HepG2 (cell line): ENCODE measurements around the gene SCMH1.

ENCODE experiments used
- FOSL1 ChIP-seq: sonication (generic); formaldehyde crosslinking; IDR thresholded peaks from 2 replicates; pipeline ENCODE4 v1.9.0; 2021; ENCODE audit warnings: missing genetic modification reagents, borderline replicate concordance
- POLR2AphosphoS5 ChIP-seq: IDR thresholded peaks from 2 replicates; pipeline ENCODE4 v1.6.1; 2012; ENCODE audit warnings: low read depth, low read length
- TF ChIP-seq, protein P1 (sequence below): sonication (generic); formaldehyde crosslinking; IDR thresholded peaks from 2 replicates; pipeline ENCODE4 v1.5.0; 2020; ENCODE audit warnings: mild to moderate bottlenecking, missing genetic modification reagents, moderate library complexity

DNA sequence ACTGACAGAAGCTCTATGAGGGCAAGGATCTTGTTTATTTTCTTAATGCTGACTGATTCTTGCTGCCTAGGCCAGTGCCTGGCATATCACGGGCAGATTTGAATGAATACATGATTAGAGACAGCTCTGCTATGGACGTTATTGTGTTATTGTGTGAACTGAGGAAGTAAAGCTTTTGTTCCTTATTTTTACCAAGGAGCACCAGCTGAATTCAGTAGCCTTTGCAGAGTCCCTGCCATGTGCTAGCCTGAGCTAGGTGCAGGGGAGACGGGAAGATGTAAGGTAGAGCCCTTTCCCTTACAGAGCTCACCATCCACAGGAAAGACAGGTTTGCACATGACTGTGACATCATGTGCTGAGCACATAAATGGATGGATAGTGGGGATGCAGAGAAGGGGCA, 36.0 kb upstream of the SCMH1 start:
- TF ChIP-seq, protein P1, sequence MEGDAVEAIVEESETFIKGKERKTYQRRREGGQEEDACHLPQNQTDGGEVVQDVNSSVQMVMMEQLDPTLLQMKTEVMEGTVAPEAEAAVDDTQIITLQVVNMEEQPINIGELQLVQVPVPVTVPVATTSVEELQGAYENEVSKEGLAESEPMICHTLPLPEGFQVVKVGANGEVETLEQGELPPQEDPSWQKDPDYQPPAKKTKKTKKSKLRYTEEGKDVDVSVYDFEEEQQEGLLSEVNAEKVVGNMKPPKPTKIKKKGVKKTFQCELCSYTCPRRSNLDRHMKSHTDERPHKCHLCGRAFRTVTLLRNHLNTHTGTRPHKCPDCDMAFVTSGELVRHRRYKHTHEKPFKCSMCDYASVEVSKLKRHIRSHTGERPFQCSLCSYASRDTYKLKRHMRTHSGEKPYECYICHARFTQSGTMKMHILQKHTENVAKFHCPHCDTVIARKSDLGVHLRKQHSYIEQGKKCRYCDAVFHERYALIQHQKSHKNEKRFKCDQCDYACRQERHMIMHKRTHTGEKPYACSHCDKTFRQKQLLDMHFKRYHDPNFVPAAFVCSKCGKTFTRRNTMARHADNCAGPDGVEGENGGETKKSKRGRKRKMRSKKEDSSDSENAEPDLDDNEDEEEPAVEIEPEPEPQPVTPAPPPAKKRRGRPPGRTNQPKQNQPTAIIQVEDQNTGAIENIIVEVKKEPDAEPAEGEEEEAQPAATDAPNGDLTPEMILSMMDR (CRISPR knock-in tag), result no peak
- TF ChIP-seq POLR2AphosphoS5 (no peak), FOSL1 (CRISPR knock-in tag) (no peak)
